ENCODE data around the gene LUZP4.
"Not testable (repeated sequence)": the region's sequence is repeated elsewhere in the genome, so short reads cannot be mapped to it uniquely, and the experiment has no call there.

The LUZP4 gene

GRCh38 chrX:115337491-115338144 lies 48.1 kb downstream of the LUZP4 start:
- peak; percentile 9 for DNase-seq (ENCODE audit: low spot score)

GRCh38 chrX:115339441-115340025 lies 50.0 kb downstream of the LUZP4 start:
- DNase-seq (ENCODE audit: low spot score) = no peak

GRCh38 chrX:115341421-115341820 lies 51.9 kb downstream of the LUZP4 start:
- no peak for DNase-seq (ENCODE audit: low spot score)

- DNase-seq (ENCODE audit: low spot score) = peak; percentile 89
Observed at GRCh38 chrX:115344885-115345614, 55.5 kb downstream of the LUZP4 start.

GRCh38 chrX:115345615-115346014 lies 56.1 kb downstream of the LUZP4 start:
- no peak for DNase-seq (ENCODE audit: low spot score)

GRCh38 chrX:115346738-115347137 lies 57.2 kb downstream of the LUZP4 start:
- not testable (repeated sequence) for DNase-seq (ENCODE audit: low spot score)

- DNase-seq (ENCODE audit: low spot score) = no peak
Observed at GRCh38 chrX:115348446-115349225, 59.1 kb downstream of the LUZP4 start.

GRCh38 chrX:115350711-115351381 lies 61.3 kb downstream of the LUZP4 start:
- DNase-seq (ENCODE audit: low spot score) = no peak

- DNase-seq (ENCODE audit: low spot score) = no peak
Observed at GRCh38 chrX:115356369-115356768, 66.9 kb downstream of the LUZP4 start.
